Measurements from ENCODE around the gene PYGO1.
A peak's percentile ranks its signal among the peaks of the same experiment; 100 is the strongest.

Gene PYGO1

DNA sequence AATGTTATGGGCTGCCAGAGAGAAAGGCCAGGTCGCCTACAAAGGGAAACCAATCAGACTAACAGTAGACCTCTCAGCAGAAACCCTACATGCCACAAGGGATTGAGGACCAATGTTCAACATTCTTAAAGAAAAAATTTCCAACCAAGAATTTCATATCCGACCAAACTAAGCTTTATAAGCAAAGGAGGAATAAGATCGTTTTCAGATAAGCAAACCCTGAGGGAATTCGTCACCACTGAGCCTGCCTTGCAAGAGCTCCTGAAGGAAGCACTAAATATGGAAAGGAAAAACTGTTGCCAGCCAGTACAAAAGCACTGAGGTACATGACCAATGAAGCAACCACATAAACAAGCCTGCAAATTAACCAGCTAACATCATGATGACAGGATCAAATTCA is 33.1 kb downstream of the PYGO1 start:
- peaks cover 6% of the 10 kb centered on the region for H3K9me3 ChIP-seq (ENCODE audit: low read length)
- H3F3A ChIP-seq (ENCODE audit: insufficient read depth, low read length), result no peaks in the 10 kb centered on the region
- TF ChIP-seq EZH2 (IDR thresholded peaks at IDR 0.05; ENCODE audit: borderline replicate concordance, low read length), result no peak
- TF ChIP-seq, protein P1, sequence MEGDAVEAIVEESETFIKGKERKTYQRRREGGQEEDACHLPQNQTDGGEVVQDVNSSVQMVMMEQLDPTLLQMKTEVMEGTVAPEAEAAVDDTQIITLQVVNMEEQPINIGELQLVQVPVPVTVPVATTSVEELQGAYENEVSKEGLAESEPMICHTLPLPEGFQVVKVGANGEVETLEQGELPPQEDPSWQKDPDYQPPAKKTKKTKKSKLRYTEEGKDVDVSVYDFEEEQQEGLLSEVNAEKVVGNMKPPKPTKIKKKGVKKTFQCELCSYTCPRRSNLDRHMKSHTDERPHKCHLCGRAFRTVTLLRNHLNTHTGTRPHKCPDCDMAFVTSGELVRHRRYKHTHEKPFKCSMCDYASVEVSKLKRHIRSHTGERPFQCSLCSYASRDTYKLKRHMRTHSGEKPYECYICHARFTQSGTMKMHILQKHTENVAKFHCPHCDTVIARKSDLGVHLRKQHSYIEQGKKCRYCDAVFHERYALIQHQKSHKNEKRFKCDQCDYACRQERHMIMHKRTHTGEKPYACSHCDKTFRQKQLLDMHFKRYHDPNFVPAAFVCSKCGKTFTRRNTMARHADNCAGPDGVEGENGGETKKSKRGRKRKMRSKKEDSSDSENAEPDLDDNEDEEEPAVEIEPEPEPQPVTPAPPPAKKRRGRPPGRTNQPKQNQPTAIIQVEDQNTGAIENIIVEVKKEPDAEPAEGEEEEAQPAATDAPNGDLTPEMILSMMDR (IDR thresholded peaks at IDR 0.05; ENCODE audit: low read length), result no peak
- H3K9ac ChIP-seq (ENCODE audit: low read length), result no peak overlapping the region
- H3K36me3 ChIP-seq (ENCODE audit: insufficient read depth, low read length), result no peaks in the 10 kb centered on the region; the same call in 1 of the 2 replicates
- H3K27ac ChIP-seq (ENCODE audit: low read depth, low read length, poor library complexity, severe bottlenecking), result no peak overlapping the region
- H3K27me3 ChIP-seq (ENCODE audit: insufficient read depth, low read length), result no peaks in the 10 kb centered on the region
- H3K9me2 ChIP-seq (ENCODE audit: low read depth, low read length), result no peaks in the 10 kb centered on the region
- H3K4me3 ChIP-seq (ENCODE audit: low read depth, low read length, poor library complexity, severe bottlenecking), result no peak overlapping the region
- no peak overlapping the region for H3K4me2 ChIP-seq (ENCODE audit: low read length)
- H3K79me2 ChIP-seq (ENCODE audit: insufficient read depth, low read length), result no peaks in the 10 kb centered on the region
- no peaks in the 10 kb centered on the region for H4K20me1 ChIP-seq (ENCODE audit: insufficient read depth, low read length)
- H2AFZ ChIP-seq (ENCODE audit: low read length), result no peak overlapping the region
- H3K4me1 ChIP-seq (ENCODE audit: insufficient read depth, low read length, severe bottlenecking), result peaks cover 23% of the 10 kb centered on the region

DNA sequence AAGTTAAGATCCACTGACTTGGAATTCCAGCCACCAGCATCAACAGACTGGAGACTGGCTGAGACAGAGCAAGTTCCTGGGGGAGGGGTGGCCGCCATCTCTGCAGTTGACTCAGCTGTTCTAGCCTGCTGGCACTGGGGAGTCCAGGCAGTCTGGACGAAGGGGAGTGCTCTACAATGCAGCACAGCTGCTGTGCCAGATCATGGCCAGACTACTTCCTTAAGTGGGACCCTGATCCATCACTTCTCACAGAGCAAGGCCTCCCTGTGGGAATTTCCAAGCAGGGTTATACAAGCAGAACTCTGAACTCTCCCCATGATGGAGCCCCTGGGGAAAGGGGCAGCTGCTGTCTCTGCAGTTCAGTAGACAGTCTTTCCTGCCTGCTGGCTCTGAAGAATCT is 35.2 kb downstream of the PYGO1 start:
- Histone ChIP-seq H3K27ac (ENCODE audit: low read depth, low read length, poor library complexity, severe bottlenecking) (peak overlapping the region; percentile 6), H3K9me3 (ENCODE audit: low read length) (peaks cover 6% of the 10 kb centered on the region), H3K4me2 (ENCODE audit: low read length) (peak overlapping the region; percentile 19; the same call in 1 of the 2 replicates), H2AFZ (ENCODE audit: low read length) (no peak overlapping the region), H3K27me3 (ENCODE audit: insufficient read depth, low read length) (no peaks in the 10 kb centered on the region), H3K79me2 (ENCODE audit: insufficient read depth, low read length) (no peaks in the 10 kb centered on the region), H3K9me2 (ENCODE audit: low read depth, low read length) (no peaks in the 10 kb centered on the region), H3K4me1 (ENCODE audit: insufficient read depth, low read length, severe bottlenecking) (peaks cover 23% of the 10 kb centered on the region), H3K9ac (ENCODE audit: low read length) (no peak overlapping the region), H4K20me1 (ENCODE audit: insufficient read depth, low read length) (no peaks in the 10 kb centered on the region), H3K36me3 (ENCODE audit: insufficient read depth, low read length) (no peaks in the 10 kb centered on the region; the same call in 1 of the 2 replicates), H3F3A (ENCODE audit: insufficient read depth, low read length) (no peaks in the 10 kb centered on the region), H3K4me3 (ENCODE audit: low read depth, low read length, poor library complexity, severe bottlenecking) (no peak overlapping the region)
- TF ChIP-seq, protein P1 (IDR thresholded peaks at IDR 0.05; ENCODE audit: low read length), result no peak
- no peak for TF ChIP-seq EZH2 (IDR thresholded peaks at IDR 0.05; ENCODE audit: borderline replicate concordance, low read length)

DNA sequence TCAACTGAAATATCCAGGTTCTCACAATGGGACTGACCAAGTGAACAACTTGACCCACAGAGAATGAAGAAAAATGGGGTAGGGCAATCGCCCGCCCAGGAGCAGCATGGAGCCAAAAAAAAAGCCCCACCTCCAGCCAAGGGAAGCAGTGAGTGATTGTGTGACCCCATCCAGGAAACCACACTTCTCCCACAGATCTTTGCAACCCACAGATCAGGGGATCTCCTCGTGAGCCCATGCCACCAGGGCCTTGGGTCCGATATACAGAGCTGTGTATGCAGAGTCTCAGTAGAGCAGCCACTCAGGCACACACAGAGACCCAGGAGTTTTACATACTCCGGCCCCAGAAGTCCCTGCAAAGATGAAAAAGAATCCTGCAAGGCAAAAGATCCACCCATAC is 35.7 kb downstream of the PYGO1 start:
- Histone ChIP-seq H3K27ac (ENCODE audit: low read depth, low read length, poor library complexity, severe bottlenecking) (peak overlapping the region; percentile 6), H3F3A (ENCODE audit: insufficient read depth, low read length) (no peaks in the 10 kb centered on the region), H3K9me3 (ENCODE audit: low read length) (peaks cover 6% of the 10 kb centered on the region), H3K4me3 (ENCODE audit: low read depth, low read length, poor library complexity, severe bottlenecking) (no peak overlapping the region), H4K20me1 (ENCODE audit: insufficient read depth, low read length) (no peaks in the 10 kb centered on the region), H2AFZ (ENCODE audit: low read length) (no peak overlapping the region), H3K27me3 (ENCODE audit: insufficient read depth, low read length) (no peaks in the 10 kb centered on the region), H3K4me2 (ENCODE audit: low read length) (peak overlapping the region; percentile 19; the same call in 1 of the 2 replicates), H3K36me3 (ENCODE audit: insufficient read depth, low read length) (no peaks in the 10 kb centered on the region; the same call in 1 of the 2 replicates), H3K79me2 (ENCODE audit: insufficient read depth, low read length) (no peaks in the 10 kb centered on the region), H3K9me2 (ENCODE audit: low read depth, low read length) (no peaks in the 10 kb centered on the region), H3K9ac (ENCODE audit: low read length) (no peak overlapping the region), H3K4me1 (ENCODE audit: insufficient read depth, low read length, severe bottlenecking) (peaks cover 28% of the 10 kb centered on the region)
- TF ChIP-seq EZH2 (IDR thresholded peaks at IDR 0.05; ENCODE audit: borderline replicate concordance, low read length), result no peak
- TF ChIP-seq, protein P1 (IDR thresholded peaks at IDR 0.05; ENCODE audit: low read length), result no peak

All from OCI-LY1 (cell line).